Psoas muscle (tissue), 8 donors: ENCODE measurements around the gene ABCG8. TPM values are rescaled to one million over a fixed set of nuclear protein-coding genes. Genes with fewer than 3 reads are reported as not detected.

Experiments used
- ATAC-seq, 4 donors: fragments of 200-7000 bp; cut with Tn5 transposase; one replicate each; pipeline ENCODE4 v1.9.1; 2020; ENCODE audit warnings: moderate library complexity in 3 of 4, mild to moderate bottlenecking in 2 of 4
- DNase-seq, 2 donors: peaks; one replicate each; pipeline ENCODE4 v3.0.0-alpha.2; 2020
- H3K27ac ChIP-seq: fragments of 200-600 bp; one replicate; pipeline ENCODE4 v1.8.0; 2022
- H3K27me3 ChIP-seq, 3 donors: fragments of 200-600 bp in 1 of 3; one replicate each; pipeline versions ENCODE4 v1.6.1 to v1.8.0; 2013 to 2022; ENCODE audit warnings: low read length in 2 of 3, mild to moderate bottlenecking in 2 of 3, moderate library complexity in 1 of 3; ENCODE audit not compliant: insufficient read depth in 3 of 3
- H3K36me3 ChIP-seq, 2 donors: fragments of 200-600 bp in 1 of 2; one replicate each; pipeline versions ENCODE4 v1.6.1 to v1.8.0; 2013 to 2022; ENCODE audit warnings: low read depth in 1 of 2, mild to moderate bottlenecking in 1 of 2, moderate library complexity in 1 of 2; ENCODE audit not compliant: insufficient read depth in 1 of 2
- H3K4me1 ChIP-seq: fragments of 200-600 bp; one replicate; pipeline ENCODE4 v1.8.0; 2022
- H3K4me3 ChIP-seq: fragments of 200-600 bp; one replicate; pipeline ENCODE4 v1.8.0; 2022; ENCODE audit warnings: mild to moderate bottlenecking
- H3K9me3 ChIP-seq: fragments of 200-600 bp; one replicate; pipeline ENCODE4 v1.8.0; 2022
- CTCF ChIP-seq: fragments of 200-600 bp; IDR thresholded peaks from one replicate; pipeline ENCODE4 v1.8.0; 2022; ENCODE audit warnings: antibody characterized with exemption
- WGBS, 3 donors: extraction: QIAGEN DNeasy Blood & Tissue Kit; methylation state at CpG; one replicate each; pipeline versions ENCODE4 v1.1.6 to v1.1.7; 2013; 5-methylcytosine and 5-hydroxymethylcytosine counted together
- intact Hi-C, 2 donors: fragments of 100-400 bp; cut with DNase I; formaldehyde crosslinking; loops; one replicate each; pipeline versions ENCODE4 v1.11.0 to v1.14.2; 2022
- polyA plus RNA-seq, 3 donors: library from polyadenylated mRNA; stranded (reverse); fragments of 200-250 nt; gene quantifications; one replicate each; pipeline ENCODE4 v1.2.3, GENCODE V29; 2013
- total RNA-seq, 4 donors: library from RNA; stranded (reverse); fragmentation: NEBNext Ultra II Directional in 2 of 4; extraction: Animal tissue kit (Norgen Biotek cat#: 25700) in 2 of 4; gene quantifications; one replicate each; pipeline versions ENCODE4 v1.2.1 to v1.2.4, GENCODE V29; 2021 to 2023
- donor health status: healthy with polysubstance abuse.
- donor health status: DM: no; HTN: no; CAD: no; lungs with moderate emphysema.
- donor health status: Bipolar disorder and iron deficiency.
- donor health status: healthy.
- donor health status: DM: yes; HTN: yes; CAD: no.
- donor health status: DM: no; HTN: no; CAD: no.
- donor health status: DM: no; HTN: no; CAD: no.
- donor health status: DM: yes; HTN: yes; CAD: no.

Gene ABCG8
- total and polyA plus RNA-seq, 7 donors: 0.05 TPM; not detected in 6

GRCh38 chr2:43896906-43897305 is 58.1 kb downstream of the ABCG8 start:
- H3K36me3 ChIP-seq: peaks cover 20 to 100% of the 10 kb centered on the region in 2 donors
- intact Hi-C loops: no loop called here

DNA sequence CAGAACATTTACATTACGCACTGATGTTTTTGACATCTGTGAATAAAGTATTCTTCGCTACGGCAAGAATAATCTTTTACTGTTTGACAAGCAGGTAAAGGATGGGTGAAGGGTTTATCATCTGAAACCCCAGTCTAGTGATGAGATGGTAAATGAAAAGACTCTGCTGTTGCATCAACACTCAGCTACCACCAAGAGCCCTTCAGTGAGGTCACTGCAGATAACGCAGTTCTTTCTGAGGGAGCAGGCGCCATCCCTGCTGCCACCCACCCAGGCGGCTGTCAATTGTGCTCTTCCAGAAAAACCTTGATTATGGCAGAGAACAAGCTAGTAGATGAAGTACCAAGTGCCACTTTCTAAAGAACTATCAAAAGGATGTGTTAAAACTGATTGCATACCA is 58.7 kb downstream of the ABCG8 start:
- Histone ChIP-seq H3K4me1 (no peaks in the 10 kb centered on the region), H3K27ac (no peak overlapping the region), H3K27me3 (no peaks in the 10 kb centered on the region), H3K4me3 (no peak overlapping the region), H3K36me3 (peaks cover 20 to 100% of the 10 kb centered on the region in 2 donors), H3K9me3 (no peaks in the 10 kb centered on the region)
- no peak for TF ChIP-seq CTCF
- ATAC-seq (no peak), DNase-seq (no peak)
- intact Hi-C loops: no loop called here
- WGBS, 3 donors: 94 to 98% (median 97%) methylated on average over 6 of the region's 6 CpGs

More at GRCh38 chr2:43896906-43897305, 58.1 kb downstream of the ABCG8 start:
- Histone ChIP-seq H3K27ac (no peak overlapping the region), H3K27me3 (no peaks in the 10 kb centered on the region), H3K4me1 (no peaks in the 10 kb centered on the region), H3K4me3 (no peak overlapping the region), H3K9me3 (no peaks in the 10 kb centered on the region)
- no peak for TF ChIP-seq CTCF
- ATAC-seq (no peak), DNase-seq (no peak)
- WGBS, 3 donors: 93 to 98% (median 98%) methylated on average over 1 of the region's 1 CpG

GRCh38 chr2:43898134-43898837 is 59.5 kb downstream of the ABCG8 start:
- WGBS, 3 donors: 62 to 67% (median 63%) methylated on average over 11 of the region's 11 CpGs
- intact Hi-C loops: no loop called here
- H3K4me3 ChIP-seq: no peak overlapping the region
- H3K27me3 ChIP-seq: no peaks in the 10 kb centered on the region
- no peak for ATAC-seq
- no peaks in the 10 kb centered on the region for H3K9me3 ChIP-seq
- TF ChIP-seq CTCF: no peak
- H3K4me1 ChIP-seq: no peaks in the 10 kb centered on the region
- peaks cover 12 to 99% of the 10 kb centered on the region in 2 donors for H3K36me3 ChIP-seq
- DNase-seq: no peak
- no peak overlapping the region for H3K27ac ChIP-seq

DNA sequence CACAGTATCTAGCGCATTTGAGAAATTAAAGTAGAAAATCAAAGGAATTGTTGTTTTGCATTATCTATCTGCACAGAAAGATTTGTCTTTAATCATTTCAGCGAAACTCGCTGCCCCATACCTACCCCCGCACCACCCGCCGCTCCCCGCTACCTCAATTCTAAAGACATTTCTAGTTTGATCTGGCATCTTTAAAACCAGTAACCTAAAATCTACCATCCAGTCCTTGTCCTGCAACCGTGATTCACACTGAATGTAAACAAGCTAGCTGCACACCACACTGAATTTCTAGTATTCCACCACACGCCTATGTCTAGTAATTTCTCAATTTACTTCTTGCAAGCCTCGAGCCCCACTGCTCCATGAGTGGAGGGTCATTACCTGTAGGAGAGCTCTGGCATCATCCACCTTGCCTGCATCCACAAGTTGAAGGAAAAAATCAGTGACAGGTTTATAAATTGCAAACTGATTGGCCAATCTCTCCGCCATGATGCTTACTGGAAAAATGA is 60.1 kb downstream of the ABCG8 start:
- TF ChIP-seq CTCF: no peak
- DNase-seq (no peak), ATAC-seq (no peak)
- H3K9me3 ChIP-seq: no peaks in the 10 kb centered on the region
- intact Hi-C loops: no loop called here
- H3K4me3 ChIP-seq: no peak overlapping the region
- H3K27me3 ChIP-seq: no peaks in the 10 kb centered on the region
- no peak overlapping the region for H3K27ac ChIP-seq
- H3K36me3 ChIP-seq: peaks cover 10 to 99% of the 10 kb centered on the region in 2 donors
- 93 to 96% (median 94%) methylated on average over 11 of the region's 11 CpGs for WGBS, 3 donors
- H3K4me1 ChIP-seq: no peaks in the 10 kb centered on the region

DNA sequence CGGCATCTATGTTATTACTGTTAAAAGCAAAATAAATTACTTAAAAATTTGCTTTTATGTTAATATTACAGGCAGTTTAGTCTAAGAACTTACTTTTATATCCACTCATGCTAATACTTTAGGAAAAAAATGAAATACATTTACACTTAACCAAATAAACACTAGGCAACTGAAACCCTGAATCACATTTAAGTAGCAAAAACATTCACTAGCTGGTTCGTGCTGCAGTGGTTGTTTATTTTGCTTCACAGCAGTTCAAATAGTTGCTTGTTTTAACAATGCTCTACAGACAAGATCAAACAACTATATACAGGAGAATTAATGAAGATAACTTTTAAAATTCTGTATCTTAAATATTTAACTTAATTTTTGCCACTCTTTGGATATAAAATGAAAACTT is 60.8 kb downstream of the ABCG8 start:
- Histone ChIP-seq H3K27ac (no peak overlapping the region), H3K27me3 (no peaks in the 10 kb centered on the region), H3K36me3 (peaks cover 7 to 99% of the 10 kb centered on the region in 2 donors), H3K4me1 (no peaks in the 10 kb centered on the region), H3K9me3 (no peaks in the 10 kb centered on the region), H3K4me3 (no peak overlapping the region)
- no peak for TF ChIP-seq CTCF
- intact Hi-C loops: no loop called here
- ATAC-seq: no peak
- no peak for DNase-seq
- 84 to 92% (median 86%) methylated on average over 2 of the region's 2 CpGs for WGBS, 3 donors
